Measurements from ENCODE around the gene TTLL10.

Gene TTLL10

GRCh38 chr1:1199961-1200875 is 26.5 kb downstream of the TTLL10 start:
- H3K4me3 ChIP-seq (ENCODE audit: low read depth, low read length), result no peak overlapping the region

GRCh38 chr1:1200876-1201810 is 27.5 kb downstream of the TTLL10 start:
- TF ChIP-seq CTCF (IDR thresholded peaks at IDR 0.05; ENCODE audit: low read depth, low read length) (no peak), POLR2A (IDR thresholded peaks at IDR 0.05; ENCODE audit: extremely low read depth, insufficient read length) (no peak), MYC (IDR thresholded peaks at IDR 0.05; ENCODE audit: low read depth, low read length) (no peak), MAX (IDR thresholded peaks at IDR 0.05; ENCODE audit: low read depth, low read length) (no peak)
- no peak overlapping the region for H3K4me3 ChIP-seq (ENCODE audit: low read depth, low read length)
- DNase-seq (ENCODE audit: low read depth), result peak; percentile 67

More at GRCh38 chr1:1199961-1200875, 26.5 kb downstream of the TTLL10 start:
- no peak for DNase-seq (ENCODE audit: low read depth)
- TF ChIP-seq CTCF (IDR thresholded peaks at IDR 0.05; ENCODE audit: low read depth, low read length), result no peak
- TF ChIP-seq POLR2A (IDR thresholded peaks at IDR 0.05; ENCODE audit: extremely low read depth, insufficient read length), result no peak
- TF ChIP-seq MYC (IDR thresholded peaks at IDR 0.05; ENCODE audit: low read depth, low read length), result no peak
- no peak for TF ChIP-seq MAX (IDR thresholded peaks at IDR 0.05; ENCODE audit: low read depth, low read length)

DNA sequence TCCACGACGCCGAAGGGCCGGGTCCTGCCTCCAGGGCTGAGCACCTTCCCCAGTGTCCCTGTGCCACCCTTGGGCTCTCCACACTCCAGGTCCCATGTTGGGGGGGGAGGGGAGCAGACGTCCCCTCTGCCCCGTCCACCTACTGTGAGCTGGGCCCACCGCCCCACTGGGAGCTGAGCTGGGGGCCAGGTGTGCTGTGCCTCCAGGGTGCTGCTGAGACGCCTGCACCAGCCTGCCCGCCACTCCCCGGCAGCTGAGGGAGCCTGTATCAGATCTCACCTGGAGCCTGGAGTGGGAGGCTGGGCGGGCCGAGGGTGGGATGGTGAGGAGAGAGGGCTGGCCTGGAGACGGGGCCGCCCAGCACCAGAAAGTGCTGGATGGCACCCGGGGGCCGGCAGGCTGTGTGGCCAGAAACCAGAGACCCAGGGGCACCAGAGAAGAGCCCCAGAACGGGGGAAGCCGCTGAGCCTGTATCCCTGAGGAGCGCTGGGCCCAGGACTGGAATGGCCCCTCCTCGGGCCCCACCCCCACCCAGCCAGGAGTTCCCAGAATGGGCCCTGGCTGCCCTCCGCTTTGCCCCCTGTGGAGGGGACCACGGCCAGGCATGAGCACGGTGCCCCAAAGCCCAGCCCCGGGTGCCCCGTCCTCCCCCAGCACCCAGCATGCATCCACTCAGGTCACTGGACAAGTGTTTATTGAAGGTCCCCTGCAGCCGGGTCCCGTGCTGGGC is 29.3 kb downstream of the TTLL10 start:
- no peak for DNase-seq (ENCODE audit: low read depth)
- TF ChIP-seq POLR2A (IDR thresholded peaks at IDR 0.05; ENCODE audit: extremely low read depth, insufficient read length) (no peak), CTCF (IDR thresholded peaks at IDR 0.05; ENCODE audit: low read depth, low read length) (no peak), MYC (IDR thresholded peaks at IDR 0.05; ENCODE audit: low read depth, low read length) (no peak), MAX (IDR thresholded peaks at IDR 0.05; ENCODE audit: low read depth, low read length) (no peak)
- no peak overlapping the region for H3K4me3 ChIP-seq (ENCODE audit: low read depth, low read length)

- TF ChIP-seq MAX (IDR thresholded peaks at IDR 0.05; ENCODE audit: low read depth, low read length), result no peak
- no peak for TF ChIP-seq CTCF (IDR thresholded peaks at IDR 0.05; ENCODE audit: low read depth, low read length)
- no peak for TF ChIP-seq POLR2A (IDR thresholded peaks at IDR 0.05; ENCODE audit: extremely low read depth, insufficient read length)
- no peak for TF ChIP-seq MYC (IDR thresholded peaks at IDR 0.05; ENCODE audit: low read depth, low read length)
- no peak overlapping the region for H3K4me3 ChIP-seq (ENCODE audit: low read depth, low read length)
Measured at GRCh38 chr1:1203561-1204424, 30.1 kb downstream of the TTLL10 start.

More at GRCh38 chr1:1203561-1204424, 30.1 kb downstream of the TTLL10 start:
- DNase-seq (ENCODE audit: low read depth), result peak; percentile 72
